HUES6 (cell line): ENCODE results near the gene HSD17B2.

Source experiments
- H3K27ac ChIP-seq: 2 replicates; pipeline ENCODE4 v1.7.0; 2013; ENCODE audit warnings: low read depth, mild to moderate bottlenecking, low read length, inconsistent platforms
- H3K27me3 ChIP-seq: 2 replicates; pipeline ENCODE4 v1.6.1; 2013; ENCODE audit warnings: low read length; ENCODE audit not compliant: control insufficient read depth, insufficient read depth
- H3K36me3 ChIP-seq: 2 replicates; pipeline ENCODE4 v1.6.1; 2013; ENCODE audit warnings: low read length; ENCODE audit not compliant: control insufficient read depth, insufficient read depth
- H3K4me1 ChIP-seq: 2 replicates; pipeline ENCODE4 v1.6.1; 2013; ENCODE audit warnings: low read length; ENCODE audit not compliant: control insufficient read depth, insufficient read depth
- H3K4me3 ChIP-seq: 2 replicates; pipeline ENCODE4 v1.5.1; 2013; ENCODE audit warnings: low read depth, low read length
- H3K9ac ChIP-seq: one replicate; pipeline ENCODE4 v1.6.1; 2013; ENCODE audit warnings: mild to moderate bottlenecking, low read length
- H3K9me3 ChIP-seq: 2 replicates; pipeline ENCODE4 v1.6.1; 2013; ENCODE audit warnings: low read depth, low read length; ENCODE audit not compliant: control insufficient read depth, insufficient read depth

HSD17B2 gene

DNA sequence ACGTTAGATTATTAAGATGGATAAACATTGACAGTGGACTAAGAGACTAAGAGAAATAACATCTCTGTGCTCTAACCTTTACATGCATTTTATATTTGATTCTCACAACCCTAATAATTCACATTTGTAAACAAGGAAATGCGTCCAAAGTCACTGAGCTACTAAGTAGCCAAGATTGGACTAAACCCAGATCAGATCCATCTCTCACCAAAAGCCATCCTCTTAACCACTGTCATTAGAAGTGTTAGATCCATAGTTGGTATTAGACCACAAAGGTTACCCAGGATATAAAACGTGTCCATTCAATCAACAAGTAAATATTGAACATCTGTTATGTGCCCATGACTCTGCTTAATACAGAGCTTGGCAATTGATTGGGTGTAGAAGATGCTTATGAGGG, 5.2 kb downstream of the HSD17B2 start:
- Histone ChIP-seq H3K9me3 (no peaks in the 10 kb centered on the region), H3K9ac (no peak overlapping the region), H3K4me3 (no peak overlapping the region)

DNA sequence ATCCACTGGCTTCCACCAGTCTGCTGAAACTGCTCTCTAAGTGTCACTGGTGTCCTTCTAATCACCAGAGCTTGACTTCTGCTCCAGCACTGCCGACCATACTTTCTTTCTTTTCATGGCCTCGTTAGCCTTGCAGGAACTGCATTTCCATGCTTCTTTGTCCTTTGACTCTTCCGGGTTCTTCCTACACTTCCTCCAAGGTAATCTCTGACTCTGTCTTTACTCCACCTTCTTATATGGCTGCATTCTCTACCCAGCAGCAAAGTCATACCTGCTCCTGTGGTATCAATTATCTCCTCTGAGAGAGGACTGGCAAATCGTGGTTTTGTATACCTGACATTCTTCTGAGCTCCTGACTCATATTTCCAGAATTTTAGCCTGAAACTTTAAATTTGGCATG, 6.5 kb downstream of the HSD17B2 start:
- Histone ChIP-seq H3K9ac (no peak overlapping the region), H3K9me3 (no peaks in the 10 kb centered on the region), H3K4me3 (no peak overlapping the region), H3K36me3 (no peaks in the 10 kb centered on the region), H3K27me3 (no peaks in the 10 kb centered on the region), H3K4me1 (peaks cover 6% of the 10 kb centered on the region), H3K27ac (no peak overlapping the region)

More for the DNA sequence above, 5.2 kb downstream of the HSD17B2 start:
- Histone ChIP-seq H3K27me3 (no peaks in the 10 kb centered on the region), H3K36me3 (no peaks in the 10 kb centered on the region), H3K4me1 (peaks cover 6% of the 10 kb centered on the region), H3K27ac (no peak overlapping the region)

- Histone ChIP-seq H3K36me3 (no peaks in the 10 kb centered on the region), H3K27ac (no peak overlapping the region), H3K9ac (no peak overlapping the region), H3K9me3 (no peaks in the 10 kb centered on the region), H3K27me3 (no peaks in the 10 kb centered on the region), H3K4me1 (peaks cover 6% of the 10 kb centered on the region), H3K4me3 (no peak overlapping the region)
Observed at GRCh38 chr16:82042144-82042543, 7.1 kb downstream of the HSD17B2 start.

DNA sequence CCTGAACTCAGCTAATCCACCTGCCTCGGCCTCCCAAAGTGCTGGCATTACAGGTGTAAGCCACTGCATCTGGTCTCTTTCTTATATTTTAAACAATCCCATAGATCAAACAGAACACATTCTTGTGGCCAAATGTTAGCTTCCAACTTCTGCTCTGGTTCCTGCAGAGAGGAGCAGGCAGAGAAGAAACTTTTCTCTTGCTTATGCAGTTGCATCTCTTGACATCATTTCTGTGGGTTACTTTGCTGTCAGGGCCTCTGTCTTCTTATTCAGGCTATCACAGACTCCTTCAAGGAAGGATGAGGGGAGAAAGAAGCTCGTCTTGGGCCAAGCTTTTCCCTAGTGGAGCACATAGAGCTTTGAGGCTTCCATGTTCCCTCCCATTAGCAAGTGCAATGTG, 7.8 kb downstream of the HSD17B2 start:
- no peaks in the 10 kb centered on the region for H3K36me3 ChIP-seq
- peaks cover 6% of the 10 kb centered on the region for H3K4me1 ChIP-seq
- H3K9me3 ChIP-seq, result no peaks in the 10 kb centered on the region
- H3K27ac ChIP-seq, result no peak overlapping the region
- no peak overlapping the region for H3K9ac ChIP-seq
- no peak overlapping the region for H3K4me3 ChIP-seq
- no peaks in the 10 kb centered on the region for H3K27me3 ChIP-seq

DNA sequence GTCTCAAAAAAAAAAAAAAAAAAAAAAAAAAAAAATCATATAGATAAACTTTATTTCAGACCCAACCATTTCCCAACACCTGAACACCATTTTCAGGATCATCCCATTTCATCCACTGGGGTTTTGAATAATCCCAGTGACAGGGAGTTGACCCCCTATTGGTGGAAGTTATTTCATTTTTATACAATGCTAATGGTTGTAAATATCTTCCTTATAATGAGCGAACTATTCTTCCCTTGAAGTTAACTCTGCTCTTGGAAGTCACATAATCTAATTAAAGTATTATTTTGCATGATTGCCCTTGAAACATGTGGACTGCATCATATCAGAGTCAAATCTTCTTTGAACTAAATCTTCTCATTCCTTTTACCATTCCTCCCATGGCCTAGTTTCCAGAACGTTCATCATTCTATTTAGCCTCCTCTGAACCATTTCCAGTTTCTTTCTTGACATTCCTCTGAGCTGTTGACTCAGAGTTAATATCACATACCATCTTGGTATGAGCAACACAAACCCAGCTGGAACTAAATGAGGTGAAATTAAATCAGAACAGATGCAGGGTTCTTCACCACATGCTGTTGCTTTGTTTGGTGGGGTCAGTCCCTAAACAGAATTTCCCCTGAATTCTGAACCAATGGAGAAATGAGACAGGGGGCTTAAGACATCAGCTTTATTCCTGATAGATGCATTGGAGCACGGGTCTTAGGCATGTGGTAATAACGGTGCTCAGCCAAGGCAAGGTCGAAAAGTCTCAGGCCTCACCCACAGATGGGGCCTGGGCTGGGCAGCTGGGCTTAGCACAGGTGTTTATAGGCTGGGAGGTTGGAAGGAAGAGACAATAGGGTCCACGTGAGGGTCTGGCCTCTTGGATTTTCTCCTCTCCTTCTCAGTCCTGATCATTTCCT, 8.9 kb downstream of the HSD17B2 start:
- H3K4me1 ChIP-seq, result peaks cover 6% of the 10 kb centered on the region
- H3K27ac ChIP-seq, result no peak overlapping the region

DNA sequence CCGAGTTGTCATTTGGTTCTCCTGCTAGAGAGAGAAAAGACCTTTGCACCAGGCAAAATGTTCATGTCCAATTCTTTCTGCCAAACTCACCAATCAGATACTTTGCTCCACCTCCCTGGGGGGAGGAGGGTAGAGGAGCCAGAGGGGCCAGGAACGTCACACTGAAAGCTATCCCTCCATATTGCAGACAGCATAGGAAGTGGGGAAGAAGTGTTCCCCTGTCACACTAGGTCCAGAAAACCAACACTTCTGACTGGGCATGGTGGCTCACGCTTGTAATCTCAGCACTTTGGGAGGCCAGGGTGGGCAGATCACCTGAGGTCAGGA, 9.5 kb downstream of the HSD17B2 start:
- Histone ChIP-seq H3K4me3 (no peak overlapping the region), H3K27me3 (no peaks in the 10 kb centered on the region), H3K36me3 (no peaks in the 10 kb centered on the region), H3K9me3 (no peaks in the 10 kb centered on the region), H3K27ac (no peak overlapping the region), H3K9ac (no peak overlapping the region), H3K4me1 (peaks cover 6% of the 10 kb centered on the region)

More for the DNA sequence above, 8.9 kb downstream of the HSD17B2 start:
- Histone ChIP-seq H3K9me3 (no peaks in the 10 kb centered on the region), H3K9ac (no peak overlapping the region), H3K36me3 (no peaks in the 10 kb centered on the region), H3K4me3 (no peak overlapping the region), H3K27me3 (no peaks in the 10 kb centered on the region)

- H3K9me3 ChIP-seq, result no peaks in the 10 kb centered on the region
- no peak overlapping the region for H3K4me3 ChIP-seq
- no peaks in the 10 kb centered on the region for H3K36me3 ChIP-seq
- H3K27me3 ChIP-seq, result no peaks in the 10 kb centered on the region
- no peak overlapping the region for H3K27ac ChIP-seq
- no peak overlapping the region for H3K9ac ChIP-seq
- H3K4me1 ChIP-seq, result peaks cover 6% of the 10 kb centered on the region
Observed at GRCh38 chr16:82045465-82045864, 10.4 kb downstream of the HSD17B2 start.

GRCh38 chr16:82046541-82046940, 11.5 kb downstream of the HSD17B2 start:
- Histone ChIP-seq H3K9me3 (no peaks in the 10 kb centered on the region), H3K36me3 (no peaks in the 10 kb centered on the region), H3K4me1 (peaks cover under 1% of the 10 kb centered on the region; the same call in 1 of the 2 replicates), H3K27me3 (no peaks in the 10 kb centered on the region), H3K9ac (no peak overlapping the region), H3K4me3 (no peak overlapping the region), H3K27ac (no peak overlapping the region)

DNA sequence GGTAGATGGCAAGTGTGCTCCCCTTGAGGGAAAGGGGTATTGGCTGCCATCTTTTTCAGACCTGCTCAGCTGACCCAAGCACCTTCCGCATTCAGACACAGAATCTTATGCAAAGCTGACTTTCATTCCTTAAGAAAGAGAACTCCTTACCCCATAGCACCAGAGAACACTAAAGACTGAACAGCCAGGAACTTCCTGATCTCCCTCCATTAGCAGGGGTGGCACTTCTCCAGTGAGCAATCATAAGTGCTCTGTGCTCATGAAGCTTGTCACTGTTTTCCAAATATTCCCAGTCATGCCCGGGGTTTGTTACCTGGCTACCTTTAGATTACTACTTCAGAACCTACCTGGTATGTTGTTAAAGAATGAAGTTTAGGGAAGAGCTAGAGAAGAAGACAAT, 11.9 kb downstream of the HSD17B2 start:
- no peak overlapping the region for H3K9ac ChIP-seq
- no peaks in the 10 kb centered on the region for H3K36me3 ChIP-seq
- H3K27ac ChIP-seq, result no peak overlapping the region
- no peaks in the 10 kb centered on the region; the same call in 1 of the 2 replicates for H3K27me3 ChIP-seq
- no peaks in the 10 kb centered on the region for H3K9me3 ChIP-seq
- no peak overlapping the region for H3K4me3 ChIP-seq
- no peaks in the 10 kb centered on the region for H3K4me1 ChIP-seq

DNA sequence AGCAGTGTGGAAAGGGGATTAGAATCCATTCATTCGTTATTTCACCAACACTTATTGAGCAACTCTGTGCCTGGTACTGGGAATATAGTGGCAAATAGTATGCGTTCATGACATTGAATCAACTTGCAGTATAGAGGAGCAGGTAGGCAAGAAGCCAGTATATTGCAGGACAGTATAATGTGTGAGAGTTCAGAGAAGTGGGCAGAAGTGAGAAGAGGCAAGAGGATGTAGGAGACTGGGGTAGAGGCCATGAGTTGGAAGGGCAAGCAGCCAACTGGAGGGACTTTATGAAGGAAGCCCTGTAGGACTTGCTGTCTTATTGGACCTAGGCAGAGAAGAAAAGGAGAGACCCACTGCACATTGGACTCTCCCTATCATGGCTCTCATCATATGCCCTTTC, 12.3 kb downstream of the HSD17B2 start:
- Histone ChIP-seq H3K36me3 (no peaks in the 10 kb centered on the region), H3K9me3 (no peaks in the 10 kb centered on the region), H3K9ac (no peak overlapping the region), H3K27me3 (no peaks in the 10 kb centered on the region; the same call in 1 of the 2 replicates), H3K4me1 (no peaks in the 10 kb centered on the region), H3K4me3 (no peak overlapping the region), H3K27ac (no peak overlapping the region)

DNA sequence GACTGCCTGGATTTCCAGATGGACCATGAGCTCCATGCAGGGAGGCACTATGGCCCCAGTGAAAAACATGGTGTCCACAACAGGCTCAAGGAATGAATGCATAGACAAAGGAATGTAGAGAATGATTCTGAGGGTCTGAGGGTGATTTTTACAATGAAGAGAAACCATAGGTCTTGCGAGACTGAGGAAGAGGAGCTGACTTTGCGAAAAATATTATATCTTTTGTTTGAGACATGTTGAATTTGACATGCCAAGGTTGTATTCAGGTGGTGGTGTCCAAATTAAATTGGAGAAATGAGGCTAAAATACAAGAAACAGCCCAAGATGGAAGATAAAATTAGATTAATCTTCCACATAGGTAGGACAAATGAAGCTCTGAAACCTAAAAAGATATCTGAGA, 12.7 kb downstream of the HSD17B2 start:
- Histone ChIP-seq H3K9ac (no peak overlapping the region), H3K36me3 (no peaks in the 10 kb centered on the region), H3K27me3 (no peaks in the 10 kb centered on the region; the same call in 1 of the 2 replicates), H3K4me1 (no peaks in the 10 kb centered on the region), H3K27ac (no peak overlapping the region), H3K9me3 (no peaks in the 10 kb centered on the region), H3K4me3 (no peak overlapping the region)
